ENCODE data around the gene CHADL. TPM values are rescaled to one million over a fixed set of nuclear protein-coding genes. Genes with fewer than 3 reads are reported as not detected.

Gene CHADL
- total RNA-seq, 3 donors from 2014 or later (not counting 1 experiment from before 2014, with no cell fraction given) = 0.35 to 1.2 (median 0.36) TPM

DNA sequence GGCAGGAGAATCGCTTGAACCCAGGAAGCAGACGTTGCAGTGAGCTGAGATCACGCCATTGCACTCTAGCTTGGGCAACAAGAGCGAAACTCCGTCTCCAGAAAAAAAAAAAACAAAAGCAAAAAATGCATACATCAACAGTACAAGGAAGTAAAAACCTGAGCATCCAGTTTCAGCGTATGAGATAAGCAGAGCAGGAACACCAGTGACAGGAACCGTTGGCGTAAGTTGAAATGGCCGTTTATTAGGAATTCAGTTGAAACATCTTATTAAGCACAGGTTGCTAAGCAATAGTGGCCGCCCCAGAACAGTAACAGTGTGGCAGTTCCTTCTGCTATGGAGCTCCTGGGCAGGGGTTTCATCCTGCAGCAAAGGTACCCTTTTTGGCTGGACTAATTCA lies 39.6 kb downstream of the CHADL start:
- peaks cover 32% of the 10 kb centered on the region for H3K4me1 ChIP-seq (ENCODE audit: control insufficient read depth, insufficient read depth, low read length)
- no peaks in the 10 kb centered on the region for H3K9me3 Mint-ChIP-seq
- TF ChIP-seq, protein P1, sequence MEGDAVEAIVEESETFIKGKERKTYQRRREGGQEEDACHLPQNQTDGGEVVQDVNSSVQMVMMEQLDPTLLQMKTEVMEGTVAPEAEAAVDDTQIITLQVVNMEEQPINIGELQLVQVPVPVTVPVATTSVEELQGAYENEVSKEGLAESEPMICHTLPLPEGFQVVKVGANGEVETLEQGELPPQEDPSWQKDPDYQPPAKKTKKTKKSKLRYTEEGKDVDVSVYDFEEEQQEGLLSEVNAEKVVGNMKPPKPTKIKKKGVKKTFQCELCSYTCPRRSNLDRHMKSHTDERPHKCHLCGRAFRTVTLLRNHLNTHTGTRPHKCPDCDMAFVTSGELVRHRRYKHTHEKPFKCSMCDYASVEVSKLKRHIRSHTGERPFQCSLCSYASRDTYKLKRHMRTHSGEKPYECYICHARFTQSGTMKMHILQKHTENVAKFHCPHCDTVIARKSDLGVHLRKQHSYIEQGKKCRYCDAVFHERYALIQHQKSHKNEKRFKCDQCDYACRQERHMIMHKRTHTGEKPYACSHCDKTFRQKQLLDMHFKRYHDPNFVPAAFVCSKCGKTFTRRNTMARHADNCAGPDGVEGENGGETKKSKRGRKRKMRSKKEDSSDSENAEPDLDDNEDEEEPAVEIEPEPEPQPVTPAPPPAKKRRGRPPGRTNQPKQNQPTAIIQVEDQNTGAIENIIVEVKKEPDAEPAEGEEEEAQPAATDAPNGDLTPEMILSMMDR (IDR thresholded peaks at IDR 0.05) = no peak
- no peaks in the 10 kb centered on the region for H3K27me3 ChIP-seq (ENCODE audit: control insufficient read depth, insufficient read depth, low read length)
- ATAC-seq (no peak), DNase-seq (no peak)
- no peak overlapping the region for H3K27ac ChIP-seq (ENCODE audit: low read length)
- no peak overlapping the region for H3K4me3 Mint-ChIP-seq
- peaks cover 24 to 26% of the 10 kb centered on the region in 2 donors for H3K4me1 Mint-ChIP-seq
- WGBS (ENCODE audit: insufficient coverage) = 48% methylated on average over 10 of the region's 10 CpGs
- intact Hi-C loops (cut with micrococcal nuclease) = loop anchor here (10.0 kb wide), 1 partner anchor 84 kb away; the partner anchor contains the start of gene RANGAP1
- H3K36me3 Mint-ChIP-seq = no peaks in the 10 kb centered on the region
- no peak overlapping the region for H3K4me3 ChIP-seq (ENCODE audit: low read length)
- no peaks in the 10 kb centered on the region for H3K9me3 ChIP-seq (ENCODE audit: control insufficient read depth, insufficient read depth, low read length)
- no peaks in the 10 kb centered on the region for H3K36me3 ChIP-seq (ENCODE audit: control insufficient read depth, insufficient read depth, low read length)
- no peak overlapping the region for H3K27ac Mint-ChIP-seq
- peaks cover 0 to 16% of the 10 kb centered on the region in 2 donors for H3K27me3 Mint-ChIP-seq (ENCODE audit: low read depth in 2 of 2)

GRCh38 chr22:41198027-41198580 lies 42.6 kb downstream of the CHADL start:
- H3K27ac Mint-ChIP-seq = peak overlapping the region in 1 of 2 donors; percentile 67
- peak overlapping the region; percentile 89 for H3K4me3 Mint-ChIP-seq
- Histone ChIP-seq H3K27me3 (ENCODE audit: control insufficient read depth, insufficient read depth, low read length) (no peaks in the 10 kb centered on the region), H3K4me1 (ENCODE audit: control insufficient read depth, insufficient read depth, low read length) (peaks cover 18% of the 10 kb centered on the region), H3K4me3 (ENCODE audit: low read length) (peak overlapping the region; percentile 79), H3K27ac (ENCODE audit: low read length) (no peak overlapping the region), H3K36me3 (ENCODE audit: control insufficient read depth, insufficient read depth, low read length) (no peaks in the 10 kb centered on the region), H3K9me3 (ENCODE audit: control insufficient read depth, insufficient read depth, low read length) (no peaks in the 10 kb centered on the region)
- no peaks in the 10 kb centered on the region for H3K9me3 Mint-ChIP-seq
- H3K27me3 Mint-ChIP-seq (ENCODE audit: low read depth in 2 of 2) = peaks cover 0 to 10% of the 10 kb centered on the region in 2 donors
- intact Hi-C loops (cut with micrococcal nuclease) = no loop called here
- WGBS (ENCODE audit: insufficient coverage) = 2% methylated on average over 9 of the region's 9 CpGs
- H3K36me3 Mint-ChIP-seq = no peaks in the 10 kb centered on the region
- peaks cover 10 to 11% of the 10 kb centered on the region in 2 donors for H3K4me1 Mint-ChIP-seq
- TF ChIP-seq, protein P1 (IDR thresholded peaks at IDR 0.05) = no peak
- ATAC-seq = peak in 1 of 3 donors; percentile 27
- peak in 1 of 2 donors; percentile 74 for DNase-seq

DNA sequence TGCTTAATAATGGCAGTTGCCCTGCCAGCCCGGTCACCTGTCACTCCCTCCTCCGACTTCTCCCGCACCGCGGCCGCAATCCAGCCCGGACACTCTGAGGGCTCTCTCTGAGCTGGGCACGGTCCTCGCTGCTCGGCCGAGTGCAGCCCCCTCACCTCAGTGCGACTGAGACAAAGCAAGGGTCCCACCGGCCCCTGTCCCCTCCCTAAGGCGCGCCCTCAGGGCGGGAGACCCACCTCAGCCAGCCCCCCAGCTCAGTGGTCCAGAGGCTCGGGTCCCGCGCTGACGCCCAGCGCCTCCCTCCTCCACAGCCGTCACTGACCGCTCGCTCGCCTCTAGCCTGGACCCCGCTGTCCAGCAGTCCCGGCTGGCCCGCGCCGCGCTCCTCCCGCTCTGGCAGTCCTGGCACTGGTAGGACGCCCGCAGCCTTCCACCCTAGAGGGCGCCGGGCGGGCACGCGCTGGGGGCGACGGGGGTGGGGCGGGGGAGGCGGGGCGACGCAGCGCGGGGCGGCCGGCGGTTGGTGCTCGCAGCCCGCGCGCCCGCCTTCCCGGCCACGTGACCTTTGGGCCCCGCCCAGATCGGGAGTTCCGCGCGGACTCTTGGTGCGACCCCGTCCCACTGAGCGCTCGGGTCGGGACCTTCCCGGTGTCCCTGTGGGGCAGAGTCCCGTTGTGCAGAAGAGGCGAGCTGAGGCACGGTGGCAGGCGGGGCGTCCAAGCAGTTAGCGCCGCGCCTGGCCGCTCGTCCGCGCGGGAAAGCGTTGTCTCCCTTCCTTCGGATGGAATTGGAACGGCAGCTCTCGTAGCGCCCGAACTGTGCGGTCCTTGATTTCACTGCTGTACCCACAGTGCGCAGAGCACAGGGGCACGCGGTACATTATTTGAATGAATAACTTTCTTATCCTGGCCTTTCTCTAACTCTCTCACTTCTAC lies 43.4 kb downstream of the CHADL start:
- peak overlapping the region in 1 of 2 donors; percentile 67 for H3K27ac Mint-ChIP-seq
- peaks cover 10 to 11% of the 10 kb centered on the region in 2 donors for H3K4me1 Mint-ChIP-seq
- Histone ChIP-seq H3K27me3 (ENCODE audit: control insufficient read depth, insufficient read depth, low read length) (no peaks in the 10 kb centered on the region), H3K9me3 (ENCODE audit: control insufficient read depth, insufficient read depth, low read length) (no peaks in the 10 kb centered on the region), H3K27ac (ENCODE audit: low read length) (no peak overlapping the region), H3K36me3 (ENCODE audit: control insufficient read depth, insufficient read depth, low read length) (no peaks in the 10 kb centered on the region), H3K4me1 (ENCODE audit: control insufficient read depth, insufficient read depth, low read length) (peaks cover 18% of the 10 kb centered on the region), H3K4me3 (ENCODE audit: low read length) (peak overlapping the region; percentile 79)
- peak; percentile 78 to 91 for DNase-seq
- TF ChIP-seq, protein P1 (IDR thresholded peaks at IDR 0.05) = no peak
- peak; percentile 94 to 95 (median 94) for ATAC-seq
- peak overlapping the region; percentile 89 for H3K4me3 Mint-ChIP-seq
- WGBS (ENCODE audit: insufficient coverage) = under 1% methylated on average over 91 of the region's 91 CpGs
- peaks cover 0 to 10% of the 10 kb centered on the region in 2 donors for H3K27me3 Mint-ChIP-seq (ENCODE audit: low read depth in 2 of 2)
- no peaks in the 10 kb centered on the region for H3K36me3 Mint-ChIP-seq
- H3K9me3 Mint-ChIP-seq = no peaks in the 10 kb centered on the region
- intact Hi-C loops (cut with micrococcal nuclease) = no loop called here

Measured in natural killer cell (primary cell).